ENCODE data around the gene GATA5.

GRCh38 chr20:62415354-62416111, 60.3 kb downstream of the GATA5 start:
- no peak for TF ChIP-seq EP300 (IDR thresholded peaks at IDR 0.05; ENCODE audit: borderline replicate concordance)
- TF ChIP-seq CREB1 (IDR thresholded peaks at IDR 0.05; ENCODE audit: low read depth): no peak
- no peak for TF ChIP-seq TEAD4 (IDR thresholded peaks at IDR 0.05)
- TF ChIP-seq TAF1 (IDR thresholded peaks at IDR 0.05; ENCODE audit: low read depth): no peak
- TF ChIP-seq TCF12 (IDR thresholded peaks at IDR 0.05; ENCODE audit: low read depth): no peak
